Measurements from ENCODE around the gene ROCK2.
A peak's percentile ranks its signal among the peaks of the same experiment; 100 is the strongest.

The ROCK2 gene

GRCh38 chr2:11344956-11345677, 681 bp upstream of the ROCK2 start (continued):
- TF ChIP-seq ZNF354C (tag by site-specific recombination; IDR thresholded peaks at IDR 0.05; ENCODE audit: borderline replicate concordance, low read depth) (no peak), ZNF174 (tag by site-specific recombination; IDR thresholded peaks at IDR 0.05) (no peak), ZNF394 (tag by site-specific recombination; IDR thresholded peaks at IDR 0.05; ENCODE audit: borderline replicate concordance) (no peak), GLIS2 (tag by site-specific recombination; IDR thresholded peaks at IDR 0.05) (peak; percentile 56; the same call in 1 of the 2 replicates), ZNF239 (tag by site-specific recombination; IDR thresholded peaks at IDR 0.05) (no peak), MYNN (tag by site-specific recombination; IDR thresholded peaks at IDR 0.05; ENCODE audit: borderline replicate concordance) (no peak), KLF10 (tag by site-specific recombination; IDR thresholded peaks at IDR 0.05) (peak; percentile 83), ZEB2 (tag by site-specific recombination; IDR thresholded peaks at IDR 0.05) (peak; percentile 66), ZBTB10 (tag by site-specific recombination; IDR thresholded peaks at IDR 0.05) (no peak), ZNF426 (tag by site-specific recombination; IDR thresholded peaks at IDR 0.05) (no peak), ZNF302 (tag by site-specific recombination; IDR thresholded peaks at IDR 0.05; ENCODE audit: low read depth) (no peak), ZNF701 (tag by site-specific recombination; IDR thresholded peaks at IDR 0.05) (no peak), ZNF660 (tag by site-specific recombination; IDR thresholded peaks at IDR 0.05) (0 out of 2 replicates have a peak, but pooled peaks have one; percentile 43), ZFP37 (tag by site-specific recombination; IDR thresholded peaks at IDR 0.05) (0 out of 2 replicates have a peak, but pooled peaks have one; percentile 42), ZNF341 (tag by site-specific recombination; IDR thresholded peaks at IDR 0.05; ENCODE audit: low read depth) (no peak), ZNF366 (tag by site-specific recombination; conservative IDR thresholded peaks at IDR 0.05) (0 out of 2 replicates have a peak, but pooled peaks have one; percentile 18), ZNF140 (tag by site-specific recombination; IDR thresholded peaks at IDR 0.05) (no peak), ZNF248 (tag by site-specific recombination; IDR thresholded peaks at IDR 0.05) (no peak), BCL6B (tag by site-specific recombination; IDR thresholded peaks at IDR 0.05) (no peak), RBAK (tag by site-specific recombination; IDR thresholded peaks at IDR 0.05) (no peak), ZBTB11 (tag by site-specific recombination; conservative IDR thresholded peaks at IDR 0.05; ENCODE audit: low read depth) (peak; percentile 35; the same call in 1 of the 2 replicates), ZNF335 (tag by site-specific recombination; conservative IDR thresholded peaks at IDR 0.05) (peak; percentile 95), ZNF214 (tag by site-specific recombination; IDR thresholded peaks at IDR 0.05; ENCODE audit: borderline replicate concordance) (no peak), ZBTB17 (tag by site-specific recombination; IDR thresholded peaks at IDR 0.05) (peak; percentile 70), ZBTB8A (tag by site-specific recombination; IDR thresholded peaks at IDR 0.05) (peak; percentile 86), ZNF518A (tag by site-specific recombination; conservative IDR thresholded peaks at IDR 0.05; ENCODE audit: low read depth) (0 out of 2 replicates have a peak, but pooled peaks have one; percentile 11)

Measured in HEK293 (cell line).